HepG2 (cell line): ENCODE data around the gene VAV2. TPM values are rescaled to one million over a fixed set of nuclear protein-coding genes. Genes with fewer than 3 reads are reported as not detected.

ENCODE experiments used
- ATAC-seq: fragments of 200-7000 bp; cut with Tn5 transposase; 3 replicates; pipeline ENCODE4 v1.9.1; 2020; ENCODE audit warnings: mild to moderate bottlenecking, moderate library complexity
- BruUV-seq: library from RNA; stranded (reverse); fragments of 400-500 nt; replicated peaks from 2 replicates; lab custom pipeline; 2021; lab: Mats Ljungman, UMichigan
- CTCF ChIA-PET: fragments of 300-600 bp; formaldehyde crosslinking; extraction: SDS; loops from one replicate; lab custom pipeline; 2021; ENCODE audit warnings: low total read pairs, inconsistent platforms, low intra/inter-chr PET ratio; lab: Yijun Ruan, JAX
- POLR2A ChIA-PET: fragments of 350-600 bp; sonication (Branson Sonifier 250); formaldehyde crosslinking; loops from one replicate; lab custom pipeline; 2020; ENCODE audit warnings: antibody characterized with exemption, inconsistent platforms; lab: Yijun Ruan, JAX
- DNase-seq: peaks from one replicate; pipeline ENCODE4 v3.0.0-alpha.2; 2015; ENCODE audit warnings: low spot score
- FAIRE-seq: peaks from 3 replicates; lab custom pipeline; 2011; peaks lifted over from hg19 to GRCh38; lab: Jason Lieb, UNC
- H2AFZ ChIP-seq: one replicate; pipeline ENCODE4 v1.6.1; 2011; ENCODE audit warnings: low read length, inconsistent platforms
- H3K27ac ChIP-seq: fragments of 300-600 bp; 3 replicates; pipeline ENCODE4 v1.8.0; 2011; ENCODE audit warnings: mixed run types, mild to moderate bottlenecking, mixed read lengths, low read length, inconsistent platforms; ENCODE audit not compliant: insufficient read depth; ENCODE audit errors: extremely low read length
- H3K27me3 ChIP-seq, 2 experiments: fragments of 200-600 bp in 1 of 2; 2 replicates in 1 of 2; 3 replicates in 1 of 2; pipeline versions ENCODE4 v1.6.0 to v1.8.0; 2011; ENCODE audit warnings: low read length in 2 of 2, mild to moderate bottlenecking in 2 of 2, moderate library complexity in 2 of 2, inconsistent platforms in 1 of 2; ENCODE audit not compliant: insufficient read depth in 2 of 2, control insufficient read depth in 1 of 2
- H3K36me3 ChIP-seq, 2 experiments: fragments of 200-600 bp in 1 of 2; replicated peaks in 1 of 2; 2 replicates in 1 of 2; 3 replicates in 1 of 2; pipeline versions ENCODE4 v1.5.1 to v1.8.0; 2011; ENCODE audit warnings: low read length in 2 of 2, inconsistent platforms in 1 of 2; ENCODE audit not compliant: insufficient read depth in 2 of 2, control insufficient read depth in 1 of 2
- H3K4me1 ChIP-seq: 2 replicates; pipeline ENCODE4 v1.5.1; 2012; ENCODE audit warnings: low read length, inconsistent platforms; ENCODE audit not compliant: insufficient read depth
- H3K4me2 ChIP-seq: 2 replicates; pipeline ENCODE4 v1.6.0; 2011; ENCODE audit warnings: low read depth, low read length, inconsistent platforms
- H3K4me3 ChIP-seq, 3 experiments: fragments of 200-600 bp in 1 of 3; sonication (generic), shearing (Covaris generic) in 1 of 3; replicated peaks in 1 of 3; 2 replicates each; pipeline ENCODE4 v1.5.1; 2011 to 2016; ENCODE audit warnings: low read length in 3 of 3, inconsistent platforms in 2 of 3, low read depth in 2 of 3, mild to moderate bottlenecking in 2 of 3, control low read depth in 1 of 3, mixed read lengths in 1 of 3; ENCODE audit not compliant: insufficient read depth in 1 of 3
- H3K79me2 ChIP-seq: one replicate; pipeline ENCODE4 v1.6.1; 2011; ENCODE audit warnings: low read length, inconsistent platforms; ENCODE audit not compliant: insufficient read depth
- H3K9ac ChIP-seq: 2 replicates; pipeline ENCODE4 v1.6.0; 2011; ENCODE audit warnings: mild to moderate bottlenecking, low read depth, low read length, inconsistent platforms; ENCODE audit not compliant: insufficient read depth
- H3K9me3 ChIP-seq: 2 replicates; pipeline ENCODE4 v1.5.1; 2012; ENCODE audit warnings: mild to moderate bottlenecking, low read length
- H4K20me1 ChIP-seq: 2 replicates; pipeline ENCODE4 v1.6.0; 2011; ENCODE audit warnings: inconsistent platforms, mild to moderate bottlenecking, low read length, moderate library complexity; ENCODE audit not compliant: insufficient read depth
- ATF5 ChIP-seq: sonication (generic); formaldehyde crosslinking; IDR thresholded peaks from 2 replicates; pipeline ENCODE4 v1.4.0; 2020; ENCODE audit warnings: mild to moderate bottlenecking, low read depth, missing genetic modification reagents
- CEBPG ChIP-seq: IDR thresholded peaks from 2 replicates; pipeline ENCODE4 v1.6.1; 2016
- ETV5 ChIP-seq: IDR thresholded peaks from 2 replicates; pipeline ENCODE4 v1.6.1; 2018; ENCODE audit warnings: missing biosample characterization, missing genetic modification reagents, inconsistent platforms, borderline replicate concordance
- IRF2 ChIP-seq: IDR thresholded peaks from 2 replicates; pipeline ENCODE4 v1.6.1; 2018; ENCODE audit warnings: missing genetic modification reagents, missing compliant biosample characterization
- KAT8 ChIP-seq: IDR thresholded peaks from 2 replicates; pipeline ENCODE4 v1.6.1; 2016; ENCODE audit warnings: missing genetic modification reagents, missing compliant biosample characterization
- PAF1 ChIP-seq: IDR thresholded peaks from 2 replicates; pipeline ENCODE4 v1.6.1; 2016; ENCODE audit warnings: missing genetic modification reagents, missing compliant biosample characterization
- PITX1 ChIP-seq: sonication (generic); formaldehyde crosslinking; IDR thresholded peaks from 2 replicates; pipeline ENCODE4 v1.5.1; 2020; ENCODE audit warnings: mild to moderate bottlenecking, missing genetic modification reagents
- TBL1XR1 ChIP-seq: fragments of 150-350 bp; IDR thresholded peaks from 2 replicates; pipeline ENCODE4 v1.6.1; 2014; ENCODE audit warnings: borderline replicate concordance, low read length; ENCODE audit not compliant: partially characterized antibody
- TFDP1 ChIP-seq: IDR thresholded peaks from 2 replicates; pipeline ENCODE4 v1.6.1; 2016; ENCODE audit warnings: missing compliant biosample characterization, missing genetic modification reagents, borderline replicate concordance
- XRCC5 ChIP-seq: fragments of 200-400 bp; formaldehyde crosslinking; optimal IDR thresholded peaks from 2 replicates; pipeline ENCODE3; 2017; ENCODE audit warnings: mild to moderate bottlenecking, low read length
- ZNF563 ChIP-seq: sonication (generic); formaldehyde crosslinking; IDR thresholded peaks from 2 replicates; pipeline ENCODE4 v1.8.0; 2022; ENCODE audit warnings: mild to moderate bottlenecking, moderate library complexity, missing genetic modification reagents
- ZNF768 ChIP-seq: sonication (generic); formaldehyde crosslinking; IDR thresholded peaks from 2 replicates; pipeline ENCODE4 v1.4.0; 2020; ENCODE audit warnings: missing genetic modification reagents
- ZNF792 ChIP-seq: IDR thresholded peaks from 2 replicates; pipeline ENCODE4 v1.6.1; 2016
- WGBS: methylation state at CpG from one replicate; pipeline ENCODE4 v1.1.6; 2017; ENCODE audit warnings: low lambda C conversion rate; 5-methylcytosine and 5-hydroxymethylcytosine counted together
- in situ Hi-C: cut with HindIII; loops from 2 replicates; pipeline ENCODE4 v1.10.0; 2017; ENCODE audit warnings: low pct_unique_long_range_greater_than_20kb; ENCODE audit not compliant: extremely low pct_ligation_motif_present
- intact Hi-C: fragments of 100-400 bp; cut with micrococcal nuclease; formaldehyde crosslinking; loops from one replicate; pipeline ENCODE4 v1.10.0; 2022; ENCODE audit not compliant: unreplicated experiment
- polyA plus RNA-seq, 8 experiments: library from polyadenylated mRNA; depleted of rRNA in 3 of 8; stranded (reverse) in 7 of 8; unstranded in 1 of 8; fragments of >200 nt; fragmentation: Illumina TruSeq in 4 of 8; extraction: Trizol in 4 of 8; gene quantifications; 2 replicates each; pipeline versions ENCODE4 v1.2.1 to v1.2.3, GENCODE V29; 2011 to 2016; ENCODE audit warnings: low read depth in 4 of 8, missing spikeins in 1 of 8, mixed read lengths in 1 of 8; ENCODE audit not compliant: insufficient read depth in 1 of 8
- total RNA-seq, 5 experiments: library from RNA; depleted of rRNA; stranded (reverse); fragments of >200 nt; fragmentation: Illumina TruSeq; extraction: Trizol; gene quantifications; 2 replicates each; pipeline ENCODE4 v1.2.3, GENCODE V29; 2016; ENCODE audit warnings: low read depth in 1 of 5

VAV2 gene
- total and polyA plus RNA-seq, 2 of the 13 experiments (the other 11 are each of a cell fraction or from before 2014, with no cell fraction given), result 22.5 to 22.9 TPM

- H3K27me3 ChIP-seq, result no peaks in the 10 kb centered on the region
- H3K4me2 ChIP-seq, result no peak overlapping the region
- no TSS peak for BruUV-seq
- H3K36me3 ChIP-seq, result peaks cover 9 to 38% of the 10 kb centered on the region in 2 experiments; a peak in 4 of 5 replicates
- FAIRE-seq, result no peak
- in situ Hi-C loops, result no loop called here
- no peak for DNase-seq
- H3K4me3 ChIP-seq, result no peak overlapping the region
- H4K20me1 ChIP-seq, result peaks cover 36% of the 10 kb centered on the region; the same call in 1 of the 2 replicates
- intact Hi-C loops, result no loop called here
- no peak for ATAC-seq
- TF ChIP-seq PAF1 (no peak), ZNF792 (CRISPR knock-in tag) (no peak), ETV5 (CRISPR knock-in tag) (no peak), PITX1 (CRISPR knock-in tag) (no peak), ATF5 (no peak), TFDP1 (CRISPR knock-in tag) (no peak), ZNF563 (CRISPR knock-in tag) (no peak), KAT8 (CRISPR knock-in tag) (no peak), XRCC5 (no peak), TBL1XR1 (no peak), ZNF768 (CRISPR knock-in tag) (no peak), CEBPG (CRISPR knock-in tag) (no peak), IRF2 (CRISPR knock-in tag) (no peak)
- H3K9ac ChIP-seq, result no peak overlapping the region
- WGBS, result 98% methylated on average over 13 of the region's 19 CpGs
- H2AFZ ChIP-seq, result no peak overlapping the region
- no peak overlapping the region for H3K27ac ChIP-seq
- H3K79me2 ChIP-seq, result peaks cover 7% of the 10 kb centered on the region
- POLR2A ChIA-PET, result no interaction called here
- H3K9me3 ChIP-seq, result no peaks in the 10 kb centered on the region
- no peaks in the 10 kb centered on the region for H3K4me1 ChIP-seq
- CTCF ChIA-PET, result no interaction called here
These were observed 143.5 kb downstream of the VAV2 start for GRCh38 chr9:133848471-133849109.
